Measurements from ENCODE around the gene PRDM16.

PRDM16 gene

GRCh38 chr1:3037281-3038040 is 31.5 kb upstream of the PRDM16 start:
- no peaks in the 10 kb centered on the region for H3K27me3 Mint-ChIP-seq (ENCODE audit: low read depth)
- peaks cover 2% of the 10 kb centered on the region for H3K4me1 Mint-ChIP-seq (ENCODE audit: low read depth)
- H3K27ac Mint-ChIP-seq: no peak overlapping the region
- no peak overlapping the region for H3K4me3 Mint-ChIP-seq
- H3K9me3 Mint-ChIP-seq: no peaks in the 10 kb centered on the region
- H3K36me3 Mint-ChIP-seq (ENCODE audit: low read depth): no peaks in the 10 kb centered on the region

DNA sequence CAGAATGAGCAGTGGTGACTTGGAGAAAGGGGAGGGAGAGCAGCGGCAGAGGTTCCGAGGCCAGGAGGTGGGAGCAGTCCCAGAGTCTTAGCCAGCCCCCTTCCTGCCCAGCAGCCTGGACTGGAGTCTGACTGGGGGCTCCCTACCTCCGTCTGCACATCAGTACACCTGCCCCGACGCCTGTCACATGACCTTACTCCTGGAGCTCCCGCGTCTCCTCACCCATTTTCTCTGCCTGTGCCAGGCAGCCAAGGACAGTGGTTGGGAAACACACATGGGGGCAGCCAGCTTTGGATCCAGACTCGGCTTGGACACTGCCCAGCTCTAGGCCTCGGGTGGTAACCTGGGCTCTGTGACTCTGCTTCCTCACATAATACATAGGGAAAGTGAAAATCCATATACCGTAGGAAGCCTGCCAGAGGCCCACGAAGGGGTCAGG is 30.9 kb upstream of the PRDM16 start:
- no peaks in the 10 kb centered on the region for H3K36me3 Mint-ChIP-seq (ENCODE audit: low read depth)
- H3K4me1 Mint-ChIP-seq (ENCODE audit: low read depth): peaks cover 2% of the 10 kb centered on the region
- no peak overlapping the region for H3K27ac Mint-ChIP-seq
- no peaks in the 10 kb centered on the region for H3K27me3 Mint-ChIP-seq (ENCODE audit: low read depth)
- no peaks in the 10 kb centered on the region for H3K9me3 Mint-ChIP-seq
- no peak overlapping the region for H3K4me3 Mint-ChIP-seq

DNA sequence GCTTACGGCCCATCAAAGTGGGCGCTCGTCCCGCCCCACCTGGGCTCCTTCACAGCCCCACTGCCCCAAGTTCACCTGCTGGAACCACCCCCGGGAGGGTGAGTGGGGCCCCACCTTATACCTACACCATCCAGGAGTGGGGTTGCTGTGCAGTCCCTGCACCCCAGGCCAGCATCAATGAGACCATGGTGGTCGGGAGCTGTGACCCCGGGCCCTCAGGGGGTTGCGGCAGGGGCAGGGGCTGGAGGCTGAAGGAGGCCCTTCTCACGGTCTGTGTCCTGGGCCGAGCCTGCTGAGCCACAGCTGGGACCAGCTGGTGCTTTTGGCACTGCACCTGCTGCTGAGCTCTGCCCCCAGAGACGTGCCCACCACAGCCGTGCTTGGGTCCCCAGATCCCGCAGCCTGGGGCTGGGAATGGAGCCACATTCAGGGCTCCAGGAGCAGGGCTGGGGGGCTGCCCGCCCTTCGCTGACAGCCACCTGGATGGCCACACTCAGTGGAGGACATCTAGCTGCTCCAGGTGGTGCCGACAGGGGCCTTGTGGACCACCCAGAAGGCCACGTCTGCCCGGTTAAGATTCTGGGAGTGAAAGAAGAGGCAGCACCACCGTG is 30.3 kb upstream of the PRDM16 start:
- Mint-ChIP-seq H3K27ac (no peak overlapping the region), H3K4me1 (ENCODE audit: low read depth) (peaks cover under 1% of the 10 kb centered on the region), H3K27me3 (ENCODE audit: low read depth) (no peaks in the 10 kb centered on the region), H3K36me3 (ENCODE audit: low read depth) (no peaks in the 10 kb centered on the region), H3K4me3 (no peak overlapping the region), H3K9me3 (no peaks in the 10 kb centered on the region)

GRCh38 chr1:3040004-3040403 is 29.0 kb upstream of the PRDM16 start:
- Mint-ChIP-seq H3K4me1 (ENCODE audit: low read depth) (no peaks in the 10 kb centered on the region), H3K27ac (no peak overlapping the region), H3K27me3 (ENCODE audit: low read depth) (no peaks in the 10 kb centered on the region), H3K9me3 (no peaks in the 10 kb centered on the region), H3K36me3 (ENCODE audit: low read depth) (no peaks in the 10 kb centered on the region), H3K4me3 (no peak overlapping the region)

DNA sequence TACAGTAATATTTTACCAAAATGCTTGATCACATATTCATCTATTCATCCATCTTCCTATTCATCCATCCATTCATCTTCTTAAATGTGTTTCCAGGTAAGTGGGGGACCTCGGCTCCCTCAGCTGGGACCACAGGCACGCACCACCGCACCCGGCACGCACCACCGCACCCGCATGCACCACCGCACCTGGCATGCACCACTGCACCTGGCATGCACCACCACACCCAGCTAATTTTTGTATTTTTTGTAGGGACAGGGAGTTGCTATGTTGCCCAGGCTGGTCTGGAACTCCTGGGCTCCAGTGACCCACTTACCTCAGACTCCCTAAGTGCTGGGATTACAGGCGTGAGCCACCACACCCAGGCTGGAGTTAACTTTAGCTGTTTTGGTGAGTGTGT is 26.5 kb upstream of the PRDM16 start:
- no peaks in the 10 kb centered on the region for H3K36me3 Mint-ChIP-seq (ENCODE audit: low read depth)
- no peaks in the 10 kb centered on the region for H3K27me3 Mint-ChIP-seq (ENCODE audit: low read depth)
- H3K4me3 Mint-ChIP-seq: no peak overlapping the region
- no peak overlapping the region for H3K27ac Mint-ChIP-seq
- H3K4me1 Mint-ChIP-seq (ENCODE audit: low read depth): no peaks in the 10 kb centered on the region
- no peaks in the 10 kb centered on the region for H3K9me3 Mint-ChIP-seq

DNA sequence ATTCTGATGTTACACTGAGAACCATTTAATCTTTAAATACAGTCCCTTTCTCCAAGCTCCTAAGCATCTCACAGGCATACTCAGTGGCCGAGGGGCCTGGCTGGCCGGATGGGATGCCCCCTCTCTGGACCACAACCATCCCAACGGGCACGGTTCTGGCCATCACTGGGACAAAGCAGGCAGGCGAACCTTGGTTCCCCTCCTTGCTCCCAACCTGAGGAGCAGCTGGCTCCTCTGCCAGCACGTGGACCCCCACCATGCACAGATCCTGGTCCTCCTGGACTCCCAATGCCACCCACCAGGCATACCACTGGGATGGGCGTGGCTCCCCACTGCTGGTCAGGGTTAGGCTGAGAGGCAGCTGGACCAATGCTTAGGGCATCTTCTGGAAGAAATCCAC is 19.8 kb upstream of the PRDM16 start:
- no peak overlapping the region for H3K27ac Mint-ChIP-seq
- H3K4me1 Mint-ChIP-seq (ENCODE audit: low read depth): no peaks in the 10 kb centered on the region
- no peak overlapping the region for H3K4me3 Mint-ChIP-seq
- H3K36me3 Mint-ChIP-seq (ENCODE audit: low read depth): no peaks in the 10 kb centered on the region
- peaks cover 4% of the 10 kb centered on the region for H3K27me3 Mint-ChIP-seq (ENCODE audit: low read depth)
- H3K9me3 Mint-ChIP-seq: peaks cover 4% of the 10 kb centered on the region

DNA sequence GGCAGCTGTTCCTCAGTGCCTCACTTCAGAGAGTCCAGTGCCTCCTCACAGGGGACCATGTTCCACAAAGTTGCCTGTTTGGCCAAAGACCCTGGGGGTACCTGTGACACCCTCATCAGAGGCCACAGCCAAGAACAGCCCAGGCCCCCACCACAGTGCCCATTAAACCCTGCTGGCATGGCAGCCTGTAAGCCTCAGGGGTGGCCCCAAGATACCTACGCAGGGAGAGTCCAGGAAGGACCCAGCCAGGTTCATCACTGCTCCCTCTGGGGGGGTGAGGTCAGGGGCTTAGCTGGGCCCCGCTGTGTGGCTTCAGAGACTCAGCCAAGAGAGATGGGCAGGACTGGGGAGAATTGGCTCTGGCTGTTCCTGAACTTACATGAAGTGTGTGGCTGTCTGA is 19.1 kb upstream of the PRDM16 start:
- Mint-ChIP-seq H3K27me3 (ENCODE audit: low read depth) (peaks cover 4% of the 10 kb centered on the region), H3K4me1 (ENCODE audit: low read depth) (no peaks in the 10 kb centered on the region), H3K27ac (no peak overlapping the region), H3K4me3 (no peak overlapping the region), H3K9me3 (peaks cover 4% of the 10 kb centered on the region), H3K36me3 (ENCODE audit: low read depth) (no peaks in the 10 kb centered on the region)

DNA sequence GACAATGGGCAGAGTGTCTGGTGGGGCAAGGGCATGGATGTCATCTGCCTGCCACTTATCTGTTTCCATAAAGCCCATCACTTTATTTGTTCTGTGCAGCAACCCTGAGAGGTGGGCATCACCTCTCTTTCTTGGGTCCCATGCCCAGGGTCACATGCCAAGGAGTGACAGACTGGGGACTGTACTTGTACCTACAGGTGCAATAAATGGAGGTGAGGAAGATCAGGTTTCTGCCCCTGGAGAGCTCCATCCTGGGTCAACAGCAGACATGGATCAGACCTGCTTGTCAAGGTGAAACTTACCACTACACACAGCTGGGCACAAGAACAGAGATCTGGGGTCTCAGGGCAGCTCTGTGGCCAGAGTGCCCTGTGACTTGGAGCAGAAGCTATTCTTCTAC is 18.4 kb upstream of the PRDM16 start:
- peaks cover 4% of the 10 kb centered on the region for H3K27me3 Mint-ChIP-seq (ENCODE audit: low read depth)
- H3K27ac Mint-ChIP-seq: no peak overlapping the region
- no peaks in the 10 kb centered on the region for H3K36me3 Mint-ChIP-seq (ENCODE audit: low read depth)
- H3K9me3 Mint-ChIP-seq: peaks cover 4% of the 10 kb centered on the region
- no peaks in the 10 kb centered on the region for H3K4me1 Mint-ChIP-seq (ENCODE audit: low read depth)
- no peak overlapping the region for H3K4me3 Mint-ChIP-seq

GRCh38 chr1:3051270-3052268 is 17.4 kb upstream of the PRDM16 start:
- H3K27me3 Mint-ChIP-seq (ENCODE audit: low read depth): peaks cover 4% of the 10 kb centered on the region
- H3K36me3 Mint-ChIP-seq (ENCODE audit: low read depth): no peaks in the 10 kb centered on the region
- no peak overlapping the region for H3K27ac Mint-ChIP-seq
- H3K9me3 Mint-ChIP-seq: peaks cover 4% of the 10 kb centered on the region
- no peaks in the 10 kb centered on the region for H3K4me1 Mint-ChIP-seq (ENCODE audit: low read depth)
- no peak overlapping the region for H3K4me3 Mint-ChIP-seq

DNA sequence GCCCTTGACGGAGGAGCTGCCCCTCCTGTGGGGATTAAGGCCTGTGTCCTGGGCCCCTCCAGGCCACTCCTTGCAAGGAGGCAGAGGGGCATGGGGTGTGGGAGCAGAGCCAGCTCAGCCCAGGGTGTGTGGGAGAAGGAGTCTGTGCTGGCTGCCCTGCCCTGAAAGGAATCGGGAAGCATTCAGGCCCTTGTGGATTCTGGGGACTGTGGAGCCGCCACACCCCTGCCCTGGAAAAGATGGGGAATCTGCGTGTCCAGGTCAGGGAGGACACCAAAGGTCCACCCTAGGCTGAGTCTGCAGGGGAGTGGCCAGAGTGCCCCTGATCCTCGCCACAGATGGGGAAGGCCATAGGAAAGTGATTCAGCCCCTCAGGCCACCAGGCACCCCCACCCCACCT is 16.5 kb upstream of the PRDM16 start:
- peaks cover 4% of the 10 kb centered on the region for H3K9me3 Mint-ChIP-seq
- no peak overlapping the region for H3K4me3 Mint-ChIP-seq
- peaks cover 4% of the 10 kb centered on the region for H3K27me3 Mint-ChIP-seq (ENCODE audit: low read depth)
- no peaks in the 10 kb centered on the region for H3K36me3 Mint-ChIP-seq (ENCODE audit: low read depth)
- H3K4me1 Mint-ChIP-seq (ENCODE audit: low read depth): no peaks in the 10 kb centered on the region
- no peak overlapping the region for H3K27ac Mint-ChIP-seq

DNA sequence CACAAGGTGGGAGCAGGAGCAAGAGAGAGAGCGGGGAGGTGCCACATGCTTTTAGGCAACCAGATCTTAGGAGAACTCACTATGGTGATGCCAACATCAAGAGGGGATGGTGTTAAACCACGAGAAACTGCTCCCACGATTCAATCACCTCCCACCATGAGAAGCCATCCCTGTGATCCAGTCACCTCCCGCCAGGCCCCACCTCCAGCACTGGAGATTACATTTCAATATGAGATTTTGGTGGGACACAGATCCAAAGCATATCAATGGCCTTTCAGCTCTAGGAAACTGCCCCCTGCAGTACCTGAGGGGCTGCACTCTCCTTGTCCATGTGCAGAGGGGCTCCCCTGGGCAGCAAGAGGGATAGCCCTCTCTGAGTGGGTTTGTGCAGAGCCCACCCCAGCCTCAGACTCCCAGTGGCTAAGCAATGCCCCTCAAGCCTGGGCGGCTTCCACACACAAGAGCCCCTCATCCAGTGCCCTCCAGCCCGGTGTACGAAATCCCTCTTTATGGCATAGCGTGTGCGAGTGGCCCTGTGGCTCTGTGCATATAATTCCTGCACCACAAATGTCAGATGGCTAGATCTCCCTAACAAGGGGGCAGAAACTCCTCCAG is 15.5 kb upstream of the PRDM16 start:
- H3K27ac Mint-ChIP-seq: no peak overlapping the region
- no peak overlapping the region for H3K4me3 Mint-ChIP-seq
- peaks cover 4% of the 10 kb centered on the region for H3K9me3 Mint-ChIP-seq
- peaks cover under 1% of the 10 kb centered on the region for H3K27me3 Mint-ChIP-seq (ENCODE audit: low read depth)
- no peaks in the 10 kb centered on the region for H3K4me1 Mint-ChIP-seq (ENCODE audit: low read depth)
- H3K36me3 Mint-ChIP-seq (ENCODE audit: low read depth): no peaks in the 10 kb centered on the region

GRCh38 chr1:3053986-3054385 is 15.0 kb upstream of the PRDM16 start:
- Mint-ChIP-seq H3K4me3 (no peak overlapping the region), H3K9me3 (peaks cover 4% of the 10 kb centered on the region), H3K4me1 (ENCODE audit: low read depth) (no peaks in the 10 kb centered on the region), H3K36me3 (ENCODE audit: low read depth) (no peaks in the 10 kb centered on the region), H3K27ac (no peak overlapping the region), H3K27me3 (ENCODE audit: low read depth) (no peaks in the 10 kb centered on the region)

- Mint-ChIP-seq H3K36me3 (ENCODE audit: low read depth) (no peaks in the 10 kb centered on the region), H3K4me3 (no peak overlapping the region), H3K9me3 (peaks cover 4% of the 10 kb centered on the region), H3K27ac (no peak overlapping the region), H3K4me1 (ENCODE audit: low read depth) (no peaks in the 10 kb centered on the region), H3K27me3 (ENCODE audit: low read depth) (no peaks in the 10 kb centered on the region)
Measured at GRCh38 chr1:3054474-3054873, 14.5 kb upstream of the PRDM16 start.

DNA sequence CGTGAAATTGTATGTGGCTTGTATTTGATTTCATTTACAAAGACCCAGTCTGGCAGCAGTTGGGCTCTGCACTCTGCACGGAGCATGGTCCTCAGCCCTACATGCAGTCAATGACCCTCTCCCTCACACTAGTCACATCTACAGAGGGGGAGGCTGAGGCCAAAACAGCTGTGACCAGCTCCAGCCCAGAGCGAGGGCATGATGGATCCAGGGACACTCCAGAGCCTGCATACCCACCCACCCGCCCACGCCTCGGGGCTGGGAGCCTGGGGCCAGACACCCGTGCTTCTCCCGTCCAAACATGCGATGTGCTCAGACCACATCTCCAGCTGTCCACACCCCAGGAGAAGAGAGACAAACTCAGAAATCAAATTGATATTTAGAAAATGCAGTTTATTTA is 14.0 kb upstream of the PRDM16 start:
- peaks cover 4% of the 10 kb centered on the region for H3K9me3 Mint-ChIP-seq
- H3K4me3 Mint-ChIP-seq: no peak overlapping the region
- H3K4me1 Mint-ChIP-seq (ENCODE audit: low read depth): no peaks in the 10 kb centered on the region
- H3K27me3 Mint-ChIP-seq (ENCODE audit: low read depth): no peaks in the 10 kb centered on the region
- H3K27ac Mint-ChIP-seq: no peak overlapping the region
- no peaks in the 10 kb centered on the region for H3K36me3 Mint-ChIP-seq (ENCODE audit: low read depth)
